GM15510 (cell line): ENCODE results near the gene LECT2.

ENCODE experiments used
- POLR2A ChIP-seq: IDR thresholded peaks from 3 replicates; pipeline ENCODE4 v1.6.1; 2011; ENCODE audit warnings: borderline replicate concordance; ENCODE audit not compliant: insufficient read length; ENCODE audit errors: extremely low read depth

Gene LECT2

DNA sequence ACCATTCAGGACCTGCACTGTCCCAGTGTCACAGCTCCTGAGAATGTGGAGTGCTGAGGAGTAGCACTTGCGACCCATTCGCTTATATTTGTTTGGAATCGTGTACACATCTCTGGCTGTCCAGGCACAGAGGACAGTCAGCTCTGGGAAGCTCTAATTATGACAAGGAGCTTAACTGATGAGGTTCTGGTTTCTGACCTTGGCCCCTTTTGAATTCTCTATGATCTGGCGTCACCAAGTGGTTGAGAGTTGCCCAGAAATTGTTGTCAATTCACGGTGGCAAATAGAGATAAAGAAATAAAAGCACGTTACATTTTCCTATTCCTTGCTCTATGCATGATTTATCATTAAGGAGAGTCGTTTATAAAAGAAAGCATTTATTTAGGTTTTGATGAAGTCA is 34.9 kb upstream of the LECT2 start:
- no peak for TF ChIP-seq POLR2A

DNA sequence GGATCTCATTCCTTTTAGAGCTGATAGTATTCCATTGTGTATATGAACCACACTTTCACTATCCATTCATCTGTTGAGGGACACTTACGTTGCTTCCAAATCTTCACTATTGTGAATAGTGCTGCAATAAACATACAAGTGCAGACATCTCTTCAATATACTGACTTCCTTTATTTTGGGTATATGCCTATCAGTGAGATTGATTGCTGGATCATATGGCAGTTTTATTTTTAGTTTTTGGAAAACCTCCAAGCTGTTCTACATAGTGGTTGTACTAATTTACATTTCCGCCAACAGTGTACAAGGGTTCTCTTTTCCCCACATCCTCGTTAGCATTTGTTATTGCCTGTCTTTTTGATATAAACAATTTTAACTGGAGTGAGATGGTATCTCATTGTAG is 33.8 kb upstream of the LECT2 start:
- TF ChIP-seq POLR2A: no peak

DNA sequence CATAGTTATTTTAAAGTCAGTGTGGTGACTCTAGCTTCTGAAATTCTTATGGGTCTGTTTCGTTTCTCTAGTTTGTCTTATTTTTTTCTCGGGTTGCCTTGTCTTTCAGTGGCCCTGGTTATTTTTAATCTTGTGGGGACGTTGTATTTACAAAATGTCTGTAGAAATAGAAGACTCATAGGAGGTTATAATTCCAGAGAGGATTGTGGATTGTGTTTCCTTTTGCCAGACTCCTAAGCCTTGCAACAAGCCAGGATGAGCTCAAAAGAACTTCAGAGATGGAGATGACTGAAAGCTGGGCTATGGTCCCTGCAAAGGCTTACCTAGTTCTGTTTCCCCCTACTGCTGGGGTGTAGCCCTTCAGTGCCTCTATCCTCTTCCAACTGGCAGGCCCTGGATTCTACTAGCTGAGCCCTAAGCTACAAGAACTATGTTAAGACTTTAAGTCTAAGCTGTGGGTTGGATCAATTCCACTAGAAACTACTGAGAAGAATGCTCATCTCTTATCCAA is 32.2 kb upstream of the LECT2 start:
- TF ChIP-seq POLR2A: no peak

DNA sequence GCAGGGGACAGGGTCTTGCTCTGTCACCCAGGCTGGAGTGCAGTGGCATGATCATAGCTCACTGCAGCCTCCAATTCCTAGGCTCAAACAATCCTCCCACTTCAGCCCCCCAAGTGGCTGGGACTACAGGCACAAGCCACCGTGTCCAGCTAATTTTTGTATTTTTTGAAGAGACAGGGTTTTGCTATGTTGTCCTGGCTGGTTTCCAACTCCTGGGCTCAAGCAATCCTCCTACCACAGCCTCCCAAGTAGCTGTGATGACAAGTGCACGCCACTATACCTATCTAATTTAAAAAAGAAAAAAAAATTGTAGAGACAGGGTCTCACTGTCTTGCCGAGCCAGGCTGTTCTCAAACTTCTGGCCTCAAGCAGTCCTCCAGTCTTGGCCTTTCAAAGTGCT is 31.6 kb upstream of the LECT2 start:
- TF ChIP-seq POLR2A: no peak

DNA sequence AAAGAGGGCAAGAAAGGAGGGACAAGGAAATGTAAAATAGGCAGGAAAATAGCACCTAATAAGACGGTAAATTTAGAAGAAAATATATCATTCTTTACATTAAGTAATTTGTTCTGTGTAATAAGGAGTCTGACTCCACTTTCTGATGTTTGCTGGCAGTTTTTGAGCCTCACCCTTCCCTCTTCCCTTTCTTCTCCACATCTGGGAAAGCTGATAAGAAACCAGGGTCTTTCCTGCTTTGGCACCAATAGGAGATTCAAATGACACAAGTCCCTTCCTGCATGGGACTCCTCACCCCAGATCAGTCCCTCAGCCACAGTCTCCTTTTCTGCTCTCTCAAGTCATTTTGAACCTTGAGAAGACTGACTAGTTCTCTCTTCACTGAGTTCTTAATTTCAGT is 31.2 kb upstream of the LECT2 start:
- no peak for TF ChIP-seq POLR2A

DNA sequence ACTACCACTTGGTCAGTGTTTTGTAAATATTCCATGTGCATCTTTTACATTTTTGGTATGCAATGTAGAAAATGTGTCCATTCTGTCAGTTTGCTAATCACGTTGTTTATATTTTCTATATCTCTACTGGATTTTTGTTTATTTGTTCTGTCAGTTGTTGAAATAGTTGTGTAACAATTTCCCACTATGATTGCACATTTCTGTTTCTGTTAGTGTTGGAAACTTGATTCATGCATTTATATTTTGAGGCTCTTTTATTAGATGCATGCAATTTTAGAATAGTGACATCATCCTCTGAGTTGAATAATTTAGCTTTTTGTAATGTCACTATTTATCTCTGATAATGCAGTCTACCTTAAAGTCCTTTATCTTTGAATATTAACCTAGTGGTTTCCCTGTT is 25.8 kb upstream of the LECT2 start:
- TF ChIP-seq POLR2A: no peak

DNA sequence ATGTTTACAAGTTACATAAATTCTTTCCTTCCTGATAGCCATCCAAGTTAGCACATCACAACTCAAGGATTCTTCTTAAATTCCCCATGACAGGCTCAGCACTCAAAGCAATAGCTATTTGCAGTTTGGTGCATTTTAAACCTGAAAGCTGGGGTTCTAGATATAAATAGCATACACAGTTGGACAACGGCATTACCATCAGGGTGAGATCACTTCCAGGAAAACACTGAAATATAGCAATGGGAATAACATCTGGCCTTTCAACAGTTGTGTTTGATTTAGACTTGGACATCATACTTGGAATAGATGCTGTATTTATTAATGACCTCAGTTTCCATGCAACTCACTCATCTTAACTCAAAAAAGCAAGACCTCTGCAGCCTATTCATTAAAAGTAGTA is 24.7 kb upstream of the LECT2 start:
- no peak for TF ChIP-seq POLR2A

DNA sequence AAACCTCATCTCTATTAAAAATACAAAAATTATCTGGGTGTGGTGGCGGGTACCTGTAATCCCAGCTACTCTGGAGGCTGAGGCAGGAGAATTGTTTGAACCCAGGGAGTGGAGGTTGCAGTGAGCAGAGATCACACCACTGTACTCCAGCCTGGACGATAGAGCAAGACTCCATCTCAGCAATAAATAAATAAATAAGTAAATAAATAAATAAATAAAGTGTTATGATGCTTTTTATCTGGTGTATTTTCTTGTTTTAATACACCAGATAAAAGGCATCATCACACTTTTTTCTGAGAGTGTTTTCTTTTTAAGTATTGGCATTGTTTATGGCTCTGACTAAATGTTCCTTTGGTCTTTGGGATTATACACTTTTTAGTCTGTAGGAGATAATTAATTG is 24.2 kb upstream of the LECT2 start:
- TF ChIP-seq POLR2A: no peak

DNA sequence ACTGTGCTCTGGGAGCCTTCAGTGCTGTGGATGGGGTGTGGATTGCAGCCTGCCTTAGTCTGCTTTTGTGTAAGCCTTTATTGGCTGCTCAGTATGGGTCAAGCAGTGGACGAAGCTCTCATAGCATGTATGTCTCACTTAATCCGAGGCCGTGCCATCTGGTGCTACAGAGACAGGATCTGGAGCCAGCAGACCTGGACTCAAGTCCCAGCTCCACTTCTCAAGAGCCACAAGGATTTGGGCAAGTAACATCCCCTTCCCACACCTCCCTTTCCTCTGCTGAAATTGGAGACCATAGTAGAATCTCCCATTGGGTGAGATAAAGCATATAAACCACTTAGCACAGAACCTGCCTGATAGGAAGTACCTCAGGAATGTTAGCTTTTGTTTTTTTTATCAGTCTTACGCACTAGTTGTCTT is 23.4 kb upstream of the LECT2 start:
- TF ChIP-seq POLR2A: no peak

DNA sequence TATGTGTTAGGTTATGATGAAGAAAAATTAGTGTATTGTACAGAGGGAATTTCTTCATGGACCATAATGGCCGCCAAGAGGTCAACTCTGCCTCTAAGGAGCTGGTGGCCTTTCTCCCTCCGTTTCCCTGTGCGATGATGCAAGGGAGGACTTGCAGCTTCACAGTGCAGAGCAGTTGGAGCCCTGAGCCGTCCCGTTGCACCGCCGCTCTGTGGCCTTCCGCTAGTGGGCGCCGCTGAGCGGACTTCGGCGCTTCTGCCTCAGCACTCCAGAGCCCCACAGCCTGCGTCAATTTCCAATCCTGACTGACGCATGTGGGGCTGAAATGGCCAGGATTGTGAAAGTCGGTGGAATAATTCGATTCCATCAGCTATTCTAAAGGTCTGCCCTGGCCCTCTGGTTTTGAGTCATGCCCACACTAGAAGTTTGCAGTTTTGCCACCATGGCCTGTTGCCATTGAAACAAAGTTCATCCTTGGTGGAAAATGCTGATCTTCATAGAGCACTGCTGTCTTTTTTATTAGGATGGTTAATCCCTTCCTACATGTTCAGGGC is 22.7 kb upstream of the LECT2 start:
- no peak for TF ChIP-seq POLR2A

DNA sequence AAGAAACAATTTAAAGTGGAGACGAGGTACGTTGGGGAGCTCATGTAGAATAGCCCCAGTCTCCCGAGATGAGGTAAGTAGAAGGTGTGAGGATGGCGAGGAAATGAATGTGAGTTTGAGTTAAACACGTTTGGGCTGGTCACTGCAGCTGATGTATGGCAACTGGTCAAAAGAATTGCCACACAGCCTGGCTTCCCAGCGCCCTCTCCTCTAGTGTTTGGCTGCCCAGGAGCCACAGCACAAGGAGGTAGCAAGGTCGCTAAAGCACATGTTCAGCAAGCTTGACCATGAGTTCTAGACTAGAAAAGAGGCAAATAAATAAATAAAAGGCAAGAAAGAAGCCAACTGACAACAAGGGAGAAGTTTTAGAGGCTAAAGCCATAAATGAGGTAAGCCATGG is 21.4 kb upstream of the LECT2 start:
- TF ChIP-seq POLR2A: no peak

DNA sequence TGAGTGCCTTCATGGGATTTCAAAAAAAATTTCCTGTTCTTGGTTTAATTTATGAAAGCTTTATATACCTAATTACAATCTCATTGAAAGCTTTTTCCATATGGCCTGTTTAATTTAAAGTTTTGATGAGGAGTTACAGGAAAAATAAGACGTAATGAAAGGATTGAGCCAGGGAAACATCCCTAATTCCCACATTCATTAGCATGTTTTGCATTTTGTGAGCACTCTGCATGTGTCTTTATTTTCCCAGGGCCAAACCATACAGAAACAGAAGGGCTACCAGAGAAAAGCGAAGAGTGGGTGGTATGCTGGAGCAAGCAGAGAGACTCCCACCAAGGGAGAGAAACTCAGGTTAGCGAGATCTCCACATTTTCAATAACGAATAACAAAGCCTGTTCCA is 20.3 kb upstream of the LECT2 start:
- no peak for TF ChIP-seq POLR2A

DNA sequence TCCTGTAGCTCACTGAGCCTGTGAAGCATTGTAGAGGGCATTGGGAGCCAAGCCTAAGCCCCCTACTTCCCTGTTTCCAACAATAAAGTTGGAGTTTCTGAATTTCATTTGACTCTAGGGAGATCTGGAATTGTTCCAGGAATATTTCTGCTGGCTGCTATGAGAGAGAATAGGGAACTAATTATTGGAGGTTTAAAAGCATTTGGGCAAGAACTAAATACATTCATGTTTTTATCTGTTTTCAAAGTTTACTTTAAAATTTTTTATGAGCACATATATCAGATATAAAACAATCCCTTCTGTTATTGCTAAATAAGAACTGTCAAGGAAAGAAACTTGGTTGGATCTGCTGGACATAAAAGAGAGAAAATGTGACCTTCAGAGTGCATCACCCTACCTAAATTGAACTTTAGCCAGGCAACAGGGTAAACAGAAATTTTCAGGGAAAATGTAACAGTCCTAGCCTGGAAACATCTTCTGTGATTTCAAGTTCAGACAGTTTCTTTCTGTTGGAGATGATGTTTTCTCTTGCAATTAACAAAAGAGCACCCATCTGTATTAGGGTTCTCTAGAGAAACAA is 19.3 kb upstream of the LECT2 start:
- TF ChIP-seq POLR2A: no peak

DNA sequence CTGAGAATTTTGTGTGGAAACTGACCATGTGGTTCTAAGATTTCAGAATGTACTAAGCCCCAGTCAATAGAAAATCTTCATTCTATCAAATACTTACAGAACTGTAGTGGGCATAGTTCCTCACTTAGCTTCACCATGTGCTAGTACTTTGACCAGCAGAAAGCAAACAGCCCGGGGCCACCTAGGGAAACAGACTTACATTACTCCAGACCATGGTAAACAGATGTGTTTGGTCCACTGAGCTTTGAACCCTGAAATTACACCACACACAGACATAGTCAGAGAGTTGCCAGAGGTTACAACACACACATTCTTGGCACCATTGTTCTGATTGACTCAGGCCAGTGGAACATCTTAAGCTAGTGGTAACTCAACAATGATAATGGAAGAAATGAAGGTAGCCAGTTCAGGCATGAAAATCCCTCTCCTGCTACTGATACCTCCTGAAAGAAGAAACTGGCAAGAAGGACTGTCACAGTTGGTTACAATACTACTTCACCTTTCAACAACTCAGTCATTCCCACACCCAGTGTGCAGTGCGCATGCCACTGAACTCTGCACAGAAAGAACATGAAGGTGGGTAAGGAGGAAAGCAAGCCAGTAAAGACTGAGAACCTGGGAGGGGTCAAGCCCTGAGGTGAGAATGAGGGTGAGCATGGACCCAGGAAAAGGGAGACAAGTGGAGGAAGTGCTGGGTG is 18.7 kb upstream of the LECT2 start:
- no peak for TF ChIP-seq POLR2A

DNA sequence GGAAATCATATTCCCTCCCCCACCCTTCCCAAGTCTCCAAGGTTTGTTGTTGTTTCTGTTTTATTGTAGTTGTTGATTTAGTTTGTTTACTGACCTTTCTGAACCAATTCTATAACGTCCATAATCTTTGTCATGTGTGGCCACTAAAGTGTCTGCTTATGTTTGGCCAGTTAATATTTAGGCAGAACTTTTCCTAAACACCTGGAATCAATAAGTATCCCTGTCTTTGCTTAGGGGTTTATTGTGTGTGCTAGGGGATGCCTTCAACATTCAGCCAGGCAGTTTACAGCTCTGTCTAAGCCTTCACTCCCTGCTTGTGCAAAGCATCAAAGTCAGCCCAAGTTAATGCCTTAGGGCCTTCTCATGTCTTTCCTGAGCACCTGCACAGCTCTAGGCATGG is 16.9 kb upstream of the LECT2 start:
- TF ChIP-seq POLR2A: no peak

DNA sequence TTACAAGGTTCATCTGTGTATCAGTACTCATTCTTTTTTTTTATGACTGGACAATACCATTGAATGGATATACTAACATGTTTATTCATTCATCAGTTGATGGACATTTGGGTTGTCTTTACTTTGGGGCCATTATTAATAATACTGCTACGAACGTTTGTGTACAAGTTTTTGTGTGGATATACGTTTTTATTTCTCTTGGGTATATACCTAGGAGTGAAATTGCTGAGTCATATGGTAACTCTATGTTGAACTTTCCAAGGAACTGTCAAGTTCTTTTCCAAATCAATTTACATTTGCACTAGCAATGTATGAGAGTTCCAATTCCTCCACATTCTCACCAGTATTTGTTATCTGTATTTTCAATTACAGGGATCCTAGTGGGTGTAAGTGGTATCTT is 12.0 kb upstream of the LECT2 start:
- no peak for TF ChIP-seq POLR2A
